GM12878 (cell line): ENCODE data around the gene HBA1.

Source experiments
- CTCF ChIP-seq, 3 experiments: IDR thresholded peaks in 2 of 3; conservative IDR thresholded peaks in 1 of 3; 2 replicates each; pipeline ENCODE4 v1.5.1; 2011; ENCODE audit warnings: low read depth in 3 of 3, low read length in 3 of 3, mild to moderate bottlenecking in 3 of 3, control low read depth in 2 of 3, moderate library complexity in 2 of 3, inconsistent platforms in 1 of 3, mixed read lengths in 1 of 3; ENCODE audit not compliant: control insufficient read depth in 2 of 3, insufficient read depth in 1 of 3; ENCODE audit errors: extremely low read depth in 1 of 3
- KDM1A ChIP-seq: fragments of 200-600 bp; sonication (generic); IDR thresholded peaks from 2 replicates; pipeline ENCODE4 v1.6.1; 2016; ENCODE audit warnings: borderline replicate concordance
- MTA3 ChIP-seq: IDR thresholded peaks from 2 replicates; pipeline ENCODE4 v1.6.1; 2012; ENCODE audit warnings: low read length, inconsistent platforms, borderline replicate concordance
- NFYB ChIP-seq: IDR thresholded peaks from 2 replicates; pipeline ENCODE4 v1.6.1; 2011; ENCODE audit warnings: low read depth, mild to moderate bottlenecking, low read length, improper control_type of control experiment, moderate library complexity; ENCODE audit not compliant: insufficient read depth
- RCOR1 ChIP-seq: conservative IDR thresholded peaks from 2 replicates; pipeline ENCODE4 v1.6.1; 2012; ENCODE audit warnings: low read depth, low read length, improper control_type of control experiment
- RELA ChIP-seq: fragments of 450-650 bp; IDR thresholded peaks from 2 replicates; pipeline ENCODE4 v1.8.0; 2014; ENCODE audit warnings: borderline replicate concordance; ENCODE audit not compliant: partially characterized antibody
- SIX5 ChIP-seq: IDR thresholded peaks from 2 replicates; pipeline ENCODE4 v1.6.1; 2011; ENCODE audit warnings: mild to moderate bottlenecking, low read depth, low read length, moderate library complexity; ENCODE audit not compliant: severe bottlenecking
- SREBF2 ChIP-seq: IDR thresholded peaks from 2 replicates; pipeline ENCODE4 v1.6.1; 2012; ENCODE audit warnings: mild to moderate bottlenecking, low read length
- SUZ12 ChIP-seq: fragments of 200-600 bp; sonication (generic); IDR thresholded peaks from one replicate; pipeline ENCODE4 v1.6.1; 2018; ENCODE audit warnings: antibody characterized with exemption, mild to moderate bottlenecking; ENCODE audit not compliant: unreplicated experiment
- TCF7 ChIP-seq: IDR thresholded peaks from 2 replicates; pipeline ENCODE4 v1.6.1; 2014; ENCODE audit warnings: antibody characterized with exemption, borderline replicate concordance
- YY1 ChIP-seq: IDR thresholded peaks from 2 replicates; pipeline ENCODE4 v1.6.1; 2011; ENCODE audit warnings: low read depth, mild to moderate bottlenecking, low read length

- TF ChIP-seq YY1, result no peak
- TF ChIP-seq SUZ12, result no peak
- no peak for TF ChIP-seq SREBF2
- TF ChIP-seq RCOR1, result no peak
- no peak for TF ChIP-seq SIX5
- no peak for TF ChIP-seq CTCF (IDR thresholded peaks at IDR 0.05 in 2 of 3, conservative IDR thresholded peaks at IDR 0.05 in 1 of 3; ENCODE audit: control insufficient read depth in 2 of 3, extremely low read depth in 1 of 3, insufficient read depth in 1 of 3, low read depth in 3 of 3, low read length in 3 of 3)
- no peak for TF ChIP-seq MTA3
- no peak for TF ChIP-seq RELA
- no peak for TF ChIP-seq NFYB
- no peak for TF ChIP-seq TCF7
- no peak for TF ChIP-seq KDM1A
Observed at GRCh38 chr16:193441-193840, 17.0 kb downstream of the HBA1 start.
